IMR-90 (cell line): ENCODE measurements around the gene TRPV3. TPM values are rescaled to one million over a fixed set of nuclear protein-coding genes. Genes with fewer than 3 reads are reported as not detected.

Experiments used
- ATAC-seq: fragments of 200-7000 bp; cut with Tn5 transposase; 2 replicates; pipeline ENCODE4 v1.9.1; 2020; ENCODE audit warnings: low read depth, mild to moderate bottlenecking, moderate library complexity
- BruUV-seq: library from RNA; stranded (reverse); fragments of 400-500 nt; replicated peaks from 2 replicates; lab custom pipeline; 2021; lab: Mats Ljungman, UMichigan
- CTCF ChIA-PET: fragments of 300-600 bp; formaldehyde crosslinking; extraction: SDS; loops from one replicate; lab custom pipeline; 2021; ENCODE audit warnings: antibody characterized with exemption; lab: Yijun Ruan, JAX
- POLR2A ChIA-PET: fragments of 300-600 bp; sonication (Branson Sonifier 250); formaldehyde crosslinking; loops from one replicate; lab custom pipeline; 2022; ENCODE audit warnings: antibody characterized with exemption; ENCODE audit not compliant: unreplicated experiment; lab: Charles Lee
- DNase-seq: peaks from one replicate; pipeline ENCODE4 v3.0.0; 2013
- H2AFZ ChIP-seq: replicated peaks from 2 replicates; pipeline ENCODE3; 2013; ENCODE audit warnings: low read length, mild to moderate bottlenecking; ENCODE audit not compliant: poor library complexity
- H2AK5ac ChIP-seq: 2 replicates; pipeline ENCODE4 v1.6.1; 2013; ENCODE audit warnings: low read depth, low read length, inconsistent platforms
- H2AK9ac ChIP-seq: replicated peaks from 2 replicates; pipeline ENCODE3; 2013; ENCODE audit warnings: mild to moderate bottlenecking, low read depth, low read length, moderate library complexity; ENCODE audit not compliant: poor library complexity
- H2BK120ac ChIP-seq: 2 replicates; pipeline ENCODE4 v1.6.1; 2013; ENCODE audit warnings: low read depth, low read length, inconsistent platforms
- H2BK15ac ChIP-seq: 3 replicates; pipeline ENCODE4 v1.6.1; 2013; ENCODE audit warnings: low read depth, low read length, inconsistent platforms
- H2BK20ac ChIP-seq: 2 replicates; pipeline ENCODE4 v1.6.1; 2013; ENCODE audit warnings: low read depth, mild to moderate bottlenecking, inconsistent platforms, low read length, moderate library complexity
- H2BK5ac ChIP-seq: 2 replicates; pipeline ENCODE4 v1.6.1; 2013; ENCODE audit warnings: mild to moderate bottlenecking, low read depth, low read length, inconsistent platforms; ENCODE audit not compliant: poor library complexity, severe bottlenecking
- H3K14ac ChIP-seq: replicated peaks from 2 replicates; pipeline ENCODE4 v1.6.1; 2013; ENCODE audit warnings: low read depth, low read length, inconsistent platforms
- H3K18ac ChIP-seq: 2 replicates; pipeline ENCODE4 v1.6.1; 2013; ENCODE audit warnings: low read depth, low read length, control low read depth
- H3K23ac ChIP-seq: 2 replicates; pipeline ENCODE4 v1.6.1; 2013; ENCODE audit warnings: low read depth, low read length, inconsistent platforms
- H3K27ac ChIP-seq: 2 replicates; pipeline ENCODE4 v1.5.1; 2013; ENCODE audit warnings: mild to moderate bottlenecking, control low read depth, low read length; ENCODE audit not compliant: insufficient read depth
- H3K27me3 ChIP-seq: 2 replicates; pipeline ENCODE4 v1.6.1; 2013; ENCODE audit warnings: low read length; ENCODE audit not compliant: control insufficient read depth, insufficient read depth
- H3K36me3 ChIP-seq: 2 replicates; pipeline ENCODE4 v1.6.1; 2013; ENCODE audit warnings: low read length, mixed read lengths; ENCODE audit not compliant: control insufficient read depth, insufficient read depth
- H3K4ac ChIP-seq: 2 replicates; pipeline ENCODE4 v1.6.1; 2013; ENCODE audit warnings: low read depth, low read length, inconsistent platforms
- H3K4me1 ChIP-seq: 2 replicates; pipeline ENCODE4 v1.6.1; 2013; ENCODE audit warnings: low read length, mixed read lengths; ENCODE audit not compliant: control insufficient read depth, insufficient read depth
- H3K4me2 ChIP-seq: 2 replicates; pipeline ENCODE4 v1.6.1; 2013; ENCODE audit warnings: low read depth, mild to moderate bottlenecking, control low read depth, low read length, moderate library complexity
- H3K4me3 ChIP-seq: 2 replicates; pipeline ENCODE4 v1.5.1; 2013; ENCODE audit warnings: low read depth, mild to moderate bottlenecking, control low read depth, low read length, moderate library complexity; ENCODE audit not compliant: insufficient read depth
- H3K56ac ChIP-seq: 2 replicates; pipeline ENCODE4 v1.6.1; 2013; ENCODE audit warnings: low read length, inconsistent platforms; ENCODE audit not compliant: insufficient read depth; ENCODE audit errors: extremely low read depth
- H3K79me1 ChIP-seq, 2 experiments: 2 replicates each; pipeline ENCODE4 v1.6.1; 2013; ENCODE audit warnings: low read length in 2 of 2, inconsistent platforms in 1 of 2, low read depth in 1 of 2
- H3K9ac ChIP-seq: 2 replicates; pipeline ENCODE4 v1.6.1; 2013; ENCODE audit warnings: low read depth, low read length, control low read depth
- H3K9me1 ChIP-seq: 2 replicates; pipeline ENCODE4 v1.6.1; 2013; ENCODE audit warnings: low read length, inconsistent platforms; ENCODE audit not compliant: insufficient read depth
- H3K9me3 ChIP-seq: 2 replicates; pipeline ENCODE4 v1.6.1; 2013; ENCODE audit warnings: low read length; ENCODE audit not compliant: control insufficient read depth, insufficient read depth
- H4K20me1 ChIP-seq: 2 replicates; pipeline ENCODE4 v1.6.1; 2013; ENCODE audit warnings: low read length, inconsistent platforms; ENCODE audit not compliant: insufficient read depth
- H4K5ac ChIP-seq: 2 replicates; pipeline ENCODE4 v1.6.1; 2013; ENCODE audit warnings: mild to moderate bottlenecking, low read depth, low read length, control low read depth
- H4K8ac ChIP-seq, 2 experiments: 2 replicates each; pipeline ENCODE4 v1.6.1; 2013; ENCODE audit warnings: low read depth in 2 of 2, low read length in 2 of 2, control low read depth in 1 of 2, inconsistent platforms in 1 of 2
- H4K91ac ChIP-seq: 2 replicates; pipeline ENCODE4 v1.6.1; 2013; ENCODE audit warnings: low read depth, low read length, inconsistent platforms; ENCODE audit not compliant: insufficient read depth
- BHLHE40 ChIP-seq: fragments of 150-350 bp; IDR thresholded peaks from 2 replicates; pipeline ENCODE4 v1.6.1; 2016; ENCODE audit warnings: mild to moderate bottlenecking, low read depth, low read length
- CEBPB ChIP-seq: IDR thresholded peaks from 2 replicates; pipeline ENCODE4 v1.6.1; 2012; ENCODE audit warnings: low read depth, low read length, improper control_type of control experiment
- CHD1 ChIP-seq: IDR thresholded peaks from 2 replicates; pipeline ENCODE4 v1.6.1; 2012; ENCODE audit warnings: low read depth, low read length, improper control_type of control experiment
- FOS ChIP-seq: fragments of 150-350 bp; IDR thresholded peaks from 2 replicates; pipeline ENCODE4 v1.6.1; 2016; ENCODE audit warnings: low read depth, low read length
- MAFK ChIP-seq: IDR thresholded peaks from 2 replicates; pipeline ENCODE4 v1.6.1; 2012; ENCODE audit warnings: low read depth, low read length, improper control_type of control experiment
- MAZ ChIP-seq: IDR thresholded peaks from 2 replicates; pipeline ENCODE4 v1.6.1; 2012; ENCODE audit warnings: low read depth, mild to moderate bottlenecking, low read length, improper control_type of control experiment, moderate library complexity, borderline replicate concordance
- MXI1 ChIP-seq: IDR thresholded peaks from 2 replicates; pipeline ENCODE4 v1.6.1; 2012; ENCODE audit warnings: low read depth, mild to moderate bottlenecking, low read length, moderate library complexity, borderline replicate concordance
- NFE2L2 ChIP-seq: fragments of 150-350 bp; IDR thresholded peaks from 2 replicates; pipeline ENCODE4 v1.6.1; 2016; ENCODE audit warnings: low read depth, mild to moderate bottlenecking, low read length
- POLR2A ChIP-seq: IDR thresholded peaks from 2 replicates; pipeline ENCODE4 v1.6.1; 2012; ENCODE audit warnings: mild to moderate bottlenecking, low read depth, low read length
- RAD21 ChIP-seq: IDR thresholded peaks from 2 replicates; pipeline ENCODE4 v1.6.1; 2012; ENCODE audit warnings: low read length, improper control_type of control experiment
- RCOR1 ChIP-seq: IDR thresholded peaks from 2 replicates; pipeline ENCODE4 v1.6.1; 2012; ENCODE audit warnings: mild to moderate bottlenecking, low read length, improper control_type of control experiment; ENCODE audit not compliant: insufficient replicate concordance
- RFX5 ChIP-seq: IDR thresholded peaks from 2 replicates; pipeline ENCODE4 v1.8.0; 2012; ENCODE audit warnings: low read depth, mild to moderate bottlenecking, low read length, moderate library complexity
- SMC3 ChIP-seq: fragments of 150-350 bp; IDR thresholded peaks from 2 replicates; pipeline ENCODE4 v1.6.1; 2016; ENCODE audit warnings: low read depth, mild to moderate bottlenecking, antibody characterized with exemption, low read length, moderate library complexity
- whole genome bisulfite sequencing, 2 experiments: methylation state at CpG; one replicate each; pipeline versions ENCODE4 v1.1.5 to v1.1.7; 2013; ENCODE audit warnings: missing lambda C conversion rate in 2 of 2; ENCODE audit not compliant: insufficient read length in 1 of 2; ENCODE audit errors: extremely low coverage in 2 of 2; 5-methylcytosine and 5-hydroxymethylcytosine counted together
- dilution Hi-C: fragments of 300-500 bp; cut with HindIII; formaldehyde crosslinking; loops from one replicate; pipeline ENCODE4 v1.14.3; 2018; ENCODE audit warnings: low sequenced_read_pairs; ENCODE audit not compliant: unreplicated experiment
- in situ Hi-C: fragments of 300-500 bp; cut with MboI; formaldehyde crosslinking; loops from 3 replicates; pipeline ENCODE4 v1.14.3; 2019; ENCODE audit warnings: low sequenced_read_pairs, inconsistent platforms, mixed read lengths
- intact Hi-C: fragments of 100-400 bp; cut with micrococcal nuclease; formaldehyde crosslinking; loops from 2 replicates; pipeline ENCODE4 v1.10.0; 2022
- polyA plus RNA-seq, 3 experiments: library from polyadenylated mRNA; depleted of rRNA; stranded (reverse); fragments of >200 nt; gene quantifications; 2 replicates each; pipeline ENCODE4 v1.2.3, GENCODE V29; 2012; ENCODE audit warnings: low replicate concordance in 1 of 3
- total RNA-seq: library from RNA; depleted of rRNA; stranded (reverse); fragments of >200 nt; gene quantifications from 2 replicates; pipeline ENCODE4 v1.2.3, GENCODE V29; 2012
- TF ChIP-seq, protein P1 (sequence below): fragments of 150-350 bp; IDR thresholded peaks from 2 replicates; pipeline ENCODE4 v1.6.1; 2017; ENCODE audit warnings: mild to moderate bottlenecking, antibody characterized with exemption, low read length, low read depth
- TF ChIP-seq, protein P2 (sequence below): conservative IDR thresholded peaks from 2 replicates; pipeline ENCODE4 v1.5.1; 2012; ENCODE audit warnings: mild to moderate bottlenecking, low read depth, low read length, improper control_type of control experiment
- TF ChIP-seq, protein P3 (sequence below): fragments of 150-350 bp; IDR thresholded peaks from 2 replicates; pipeline ENCODE4 v1.6.1; 2016; ENCODE audit warnings: low read depth, mild to moderate bottlenecking, low read length, moderate library complexity, borderline replicate concordance

TRPV3 gene
- total and polyA plus RNA-seq, 2 of the 4 experiments (the other 2 are of a cell fraction): 0.18 to 0.26 TPM

DNA sequence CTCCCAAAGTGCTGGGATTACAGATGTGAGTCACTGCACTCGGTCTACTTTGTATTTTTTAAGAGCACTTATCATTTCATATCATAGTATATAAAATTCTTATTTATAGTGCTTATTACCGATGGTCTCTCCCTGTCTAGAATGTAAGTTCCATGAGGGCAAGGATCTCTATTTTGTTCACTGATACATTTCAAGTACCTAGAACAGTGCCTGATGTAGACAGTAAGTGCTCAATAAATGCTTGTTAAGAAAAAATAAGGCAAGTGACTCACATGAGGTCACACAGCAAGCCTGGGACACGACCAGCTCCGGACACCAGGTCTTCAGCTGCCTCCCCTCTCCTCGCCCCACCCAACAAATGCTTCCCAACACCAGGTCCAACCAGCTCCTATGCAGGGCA lies 23.9 kb downstream of the TRPV3 start:
- no peaks in the 10 kb centered on the region for H3K27me3 ChIP-seq
- no peak overlapping the region for H3K18ac ChIP-seq
- in situ Hi-C loops: no loop called here
- H4K91ac ChIP-seq: no peak overlapping the region
- no peaks in the 10 kb centered on the region for H3K9me3 ChIP-seq
- H2BK5ac ChIP-seq: no peak overlapping the region
- intact Hi-C loops: no loop called here
- no peaks in the 10 kb centered on the region for H3K36me3 ChIP-seq
- TF ChIP-seq MAZ: no peak
- TF ChIP-seq, protein P1, sequence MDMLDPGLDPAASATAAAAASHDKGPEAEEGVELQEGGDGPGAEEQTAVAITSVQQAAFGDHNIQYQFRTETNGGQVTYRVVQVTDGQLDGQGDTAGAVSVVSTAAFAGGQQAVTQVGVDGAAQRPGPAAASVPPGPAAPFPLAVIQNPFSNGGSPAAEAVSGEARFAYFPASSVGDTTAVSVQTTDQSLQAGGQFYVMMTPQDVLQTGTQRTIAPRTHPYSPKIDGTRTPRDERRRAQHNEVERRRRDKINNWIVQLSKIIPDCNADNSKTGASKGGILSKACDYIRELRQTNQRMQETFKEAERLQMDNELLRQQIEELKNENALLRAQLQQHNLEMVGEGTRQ: no peak
- no peak for TF ChIP-seq POLR2A
- TF ChIP-seq, protein P2, sequence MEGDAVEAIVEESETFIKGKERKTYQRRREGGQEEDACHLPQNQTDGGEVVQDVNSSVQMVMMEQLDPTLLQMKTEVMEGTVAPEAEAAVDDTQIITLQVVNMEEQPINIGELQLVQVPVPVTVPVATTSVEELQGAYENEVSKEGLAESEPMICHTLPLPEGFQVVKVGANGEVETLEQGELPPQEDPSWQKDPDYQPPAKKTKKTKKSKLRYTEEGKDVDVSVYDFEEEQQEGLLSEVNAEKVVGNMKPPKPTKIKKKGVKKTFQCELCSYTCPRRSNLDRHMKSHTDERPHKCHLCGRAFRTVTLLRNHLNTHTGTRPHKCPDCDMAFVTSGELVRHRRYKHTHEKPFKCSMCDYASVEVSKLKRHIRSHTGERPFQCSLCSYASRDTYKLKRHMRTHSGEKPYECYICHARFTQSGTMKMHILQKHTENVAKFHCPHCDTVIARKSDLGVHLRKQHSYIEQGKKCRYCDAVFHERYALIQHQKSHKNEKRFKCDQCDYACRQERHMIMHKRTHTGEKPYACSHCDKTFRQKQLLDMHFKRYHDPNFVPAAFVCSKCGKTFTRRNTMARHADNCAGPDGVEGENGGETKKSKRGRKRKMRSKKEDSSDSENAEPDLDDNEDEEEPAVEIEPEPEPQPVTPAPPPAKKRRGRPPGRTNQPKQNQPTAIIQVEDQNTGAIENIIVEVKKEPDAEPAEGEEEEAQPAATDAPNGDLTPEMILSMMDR: no peak
- TF ChIP-seq RCOR1: no peak
- no peak for TF ChIP-seq RFX5
- TF ChIP-seq RAD21: no peak
- no peak for TF ChIP-seq CHD1
- TF ChIP-seq FOS: no peak
- TF ChIP-seq SMC3: no peak
- TF ChIP-seq CEBPB: no peak
- no peak for TF ChIP-seq MAFK
- no peak for TF ChIP-seq MXI1
- TF ChIP-seq NFE2L2: no peak
- TF ChIP-seq, protein P3, sequence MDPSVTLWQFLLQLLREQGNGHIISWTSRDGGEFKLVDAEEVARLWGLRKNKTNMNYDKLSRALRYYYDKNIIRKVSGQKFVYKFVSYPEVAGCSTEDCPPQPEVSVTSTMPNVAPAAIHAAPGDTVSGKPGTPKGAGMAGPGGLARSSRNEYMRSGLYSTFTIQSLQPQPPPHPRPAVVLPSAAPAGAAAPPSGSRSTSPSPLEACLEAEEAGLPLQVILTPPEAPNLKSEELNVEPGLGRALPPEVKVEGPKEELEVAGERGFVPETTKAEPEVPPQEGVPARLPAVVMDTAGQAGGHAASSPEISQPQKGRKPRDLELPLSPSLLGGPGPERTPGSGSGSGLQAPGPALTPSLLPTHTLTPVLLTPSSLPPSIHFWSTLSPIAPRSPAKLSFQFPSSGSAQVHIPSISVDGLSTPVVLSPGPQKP: no peak
- no peak for TF ChIP-seq BHLHE40
- no peak overlapping the region for H3K9ac ChIP-seq
- ChIA-PET POLR2A (no interaction called here), CTCF (no interaction called here)
- no peak overlapping the region for H2BK20ac ChIP-seq
- no peak for DNase-seq
- no peak overlapping the region for H3K14ac ChIP-seq
- no peak overlapping the region for H2AK5ac ChIP-seq
- H3K79me1 ChIP-seq: no peaks in the 10 kb centered on the region
- H2BK120ac ChIP-seq: no peak overlapping the region
- peaks cover 3% of the 10 kb centered on the region; the same call in 1 of the 2 replicates for H3K4me1 ChIP-seq
- no peaks in the 10 kb centered on the region for H3K9me1 ChIP-seq
- no peak overlapping the region for H4K5ac ChIP-seq
- H3K4me3 ChIP-seq: no peak overlapping the region
- no peak overlapping the region for H4K8ac ChIP-seq
- H3K56ac ChIP-seq: no peak overlapping the region
- H3K4ac ChIP-seq: no peak overlapping the region
- no peak overlapping the region for H2AFZ ChIP-seq
- H3K4me2 ChIP-seq: no peak overlapping the region
- no peak overlapping the region for H2AK9ac ChIP-seq
- BruUV-seq: no TSS peak
- H4K20me1 ChIP-seq: no peaks in the 10 kb centered on the region
- no peak overlapping the region for H3K23ac ChIP-seq
- no peak overlapping the region for H3K27ac ChIP-seq
- ATAC-seq: no peak
- H2BK15ac ChIP-seq: no peak overlapping the region
- WGBS, 2 experiments: 60% methylated on average over 1 of the region's 5 CpGs; no CpG with 5 or more reads in 1 of the 2 experiments
- dilution Hi-C loops: no loop called here
